ENCODE results near the gene MCM3.

- TF ChIP-seq, protein P1, sequence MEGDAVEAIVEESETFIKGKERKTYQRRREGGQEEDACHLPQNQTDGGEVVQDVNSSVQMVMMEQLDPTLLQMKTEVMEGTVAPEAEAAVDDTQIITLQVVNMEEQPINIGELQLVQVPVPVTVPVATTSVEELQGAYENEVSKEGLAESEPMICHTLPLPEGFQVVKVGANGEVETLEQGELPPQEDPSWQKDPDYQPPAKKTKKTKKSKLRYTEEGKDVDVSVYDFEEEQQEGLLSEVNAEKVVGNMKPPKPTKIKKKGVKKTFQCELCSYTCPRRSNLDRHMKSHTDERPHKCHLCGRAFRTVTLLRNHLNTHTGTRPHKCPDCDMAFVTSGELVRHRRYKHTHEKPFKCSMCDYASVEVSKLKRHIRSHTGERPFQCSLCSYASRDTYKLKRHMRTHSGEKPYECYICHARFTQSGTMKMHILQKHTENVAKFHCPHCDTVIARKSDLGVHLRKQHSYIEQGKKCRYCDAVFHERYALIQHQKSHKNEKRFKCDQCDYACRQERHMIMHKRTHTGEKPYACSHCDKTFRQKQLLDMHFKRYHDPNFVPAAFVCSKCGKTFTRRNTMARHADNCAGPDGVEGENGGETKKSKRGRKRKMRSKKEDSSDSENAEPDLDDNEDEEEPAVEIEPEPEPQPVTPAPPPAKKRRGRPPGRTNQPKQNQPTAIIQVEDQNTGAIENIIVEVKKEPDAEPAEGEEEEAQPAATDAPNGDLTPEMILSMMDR (IDR thresholded peaks at IDR 0.05; ENCODE audit: insufficient read depth, low read length): no peak
- no peak for TF ChIP-seq GABPA (IDR thresholded peaks at IDR 0.05; ENCODE audit: low read depth)
- no peak for TF ChIP-seq REST (IDR thresholded peaks at IDR 0.05; ENCODE audit: insufficient replicate concordance, low read depth)
- no peak for TF ChIP-seq POLR2AphosphoS5 (IDR thresholded peaks at IDR 0.05; ENCODE audit: low read depth)
- no peak for TF ChIP-seq SPI1 (IDR thresholded peaks at IDR 0.05; ENCODE audit: borderline replicate concordance, low read depth)
Observed at GRCh38 chr6:52217761-52218160, 66.8 kb downstream of the MCM3 start.

Measured in HL-60 (cell line).